ENCODE results near the gene GCNT4. TPM values are rescaled to one million over a fixed set of nuclear protein-coding genes. Genes with fewer than 3 reads are reported as not detected.

The GCNT4 gene
- total RNA-seq, 4 donors from 2014 or later, result 0.66 to 1.5 (median 1.1) TPM

DNA sequence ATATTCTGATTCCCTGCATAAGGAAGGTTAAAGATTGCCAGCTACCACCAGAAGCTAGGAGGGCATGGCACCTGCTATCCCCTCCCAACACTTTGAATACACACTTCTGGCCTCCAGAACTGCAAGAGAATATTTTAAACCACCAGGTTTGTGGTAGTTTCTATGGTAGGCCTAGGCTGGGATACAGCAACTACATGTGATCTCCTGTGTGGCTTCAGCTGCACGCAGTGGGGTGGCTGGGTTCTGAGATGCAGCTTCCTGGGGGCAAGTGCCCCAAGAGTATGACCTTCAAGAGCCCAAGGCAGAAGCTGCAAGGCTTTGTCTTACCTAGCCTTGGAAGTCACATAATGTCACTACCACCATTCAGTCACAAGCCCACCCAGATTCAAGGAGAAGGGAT is 39.6 kb downstream of the GCNT4 start:
- TF ChIP-seq, protein P1, sequence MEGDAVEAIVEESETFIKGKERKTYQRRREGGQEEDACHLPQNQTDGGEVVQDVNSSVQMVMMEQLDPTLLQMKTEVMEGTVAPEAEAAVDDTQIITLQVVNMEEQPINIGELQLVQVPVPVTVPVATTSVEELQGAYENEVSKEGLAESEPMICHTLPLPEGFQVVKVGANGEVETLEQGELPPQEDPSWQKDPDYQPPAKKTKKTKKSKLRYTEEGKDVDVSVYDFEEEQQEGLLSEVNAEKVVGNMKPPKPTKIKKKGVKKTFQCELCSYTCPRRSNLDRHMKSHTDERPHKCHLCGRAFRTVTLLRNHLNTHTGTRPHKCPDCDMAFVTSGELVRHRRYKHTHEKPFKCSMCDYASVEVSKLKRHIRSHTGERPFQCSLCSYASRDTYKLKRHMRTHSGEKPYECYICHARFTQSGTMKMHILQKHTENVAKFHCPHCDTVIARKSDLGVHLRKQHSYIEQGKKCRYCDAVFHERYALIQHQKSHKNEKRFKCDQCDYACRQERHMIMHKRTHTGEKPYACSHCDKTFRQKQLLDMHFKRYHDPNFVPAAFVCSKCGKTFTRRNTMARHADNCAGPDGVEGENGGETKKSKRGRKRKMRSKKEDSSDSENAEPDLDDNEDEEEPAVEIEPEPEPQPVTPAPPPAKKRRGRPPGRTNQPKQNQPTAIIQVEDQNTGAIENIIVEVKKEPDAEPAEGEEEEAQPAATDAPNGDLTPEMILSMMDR (IDR thresholded peaks at IDR 0.05; ENCODE audit: low read depth), result no peak

GRCh38 chr5:75010838-75011237 is 41.5 kb downstream of the GCNT4 start:
- TF ChIP-seq, protein P1 (IDR thresholded peaks at IDR 0.05; ENCODE audit: low read depth), result no peak

- TF ChIP-seq, protein P1 (IDR thresholded peaks at IDR 0.05; ENCODE audit: low read depth), result no peak
Observed at GRCh38 chr5:75009556-75010345, 42.6 kb downstream of the GCNT4 start.

GRCh38 chr5:75006865-75007822 is 45.2 kb downstream of the GCNT4 start:
- TF ChIP-seq, protein P1 (IDR thresholded peaks at IDR 0.05; ENCODE audit: low read depth), result no peak

DNA sequence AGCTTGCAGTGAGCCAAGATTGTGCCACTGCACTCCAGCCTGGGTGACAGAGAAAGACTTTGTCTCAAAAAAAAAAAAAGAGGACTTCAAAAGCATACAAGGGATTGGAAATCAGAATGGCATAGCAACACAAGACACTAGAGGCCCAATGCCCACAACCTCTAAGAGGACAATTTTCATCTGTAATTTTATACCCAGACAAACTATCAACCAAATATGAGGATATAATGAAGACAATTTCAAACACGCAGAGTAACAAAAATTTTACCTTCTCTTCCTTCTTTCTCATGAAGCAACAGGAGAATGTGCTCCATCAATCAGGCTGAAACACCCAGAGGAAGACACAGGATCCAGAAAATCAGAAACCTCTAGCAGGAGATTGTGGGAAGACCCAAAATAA is 46.8 kb downstream of the GCNT4 start:
- TF ChIP-seq, protein P1 (IDR thresholded peaks at IDR 0.05; ENCODE audit: low read depth), result no peak

Small RNA genes lying within 50 kb of the gene (small RNA-seq; reads per million reads assigned to genes)
- gene AC093259.1, result not detected

Other genes starting within 250 kb of the GCNT4 start
- gene FAM169A, start 186.2 kb downstream of the GCNT4 start, total RNA-seq, result 1 to 10 TPM in 1 of 4 donors, under 1 TPM in 2, not detected in 1; 0.17 to 2.3 (median 0.33) TPM
- gene ANKRD31, start 184.3 kb upstream of the GCNT4 start, total RNA-seq, result under 1 TPM; 0.17 to 0.49 (median 0.30) TPM

Data from subcutaneous adipose tissue (tissue), 4 donors.